GM08714 (cell line): ENCODE data around the gene NOS1.

Source experiments
- H3K4me3 ChIP-seq: fragments of 200-500 bp; sonication (Bioruptor generic); 2 replicates; pipeline ENCODE4 v1.5.1; 2014; ENCODE audit warnings: mild to moderate bottlenecking, low read length, inconsistent platforms
- ZNF274 ChIP-seq: IDR thresholded peaks from 2 replicates; pipeline ENCODE4 v1.6.1; 2012; ENCODE audit warnings: mild to moderate bottlenecking, low read depth, low read length

Gene NOS1

DNA sequence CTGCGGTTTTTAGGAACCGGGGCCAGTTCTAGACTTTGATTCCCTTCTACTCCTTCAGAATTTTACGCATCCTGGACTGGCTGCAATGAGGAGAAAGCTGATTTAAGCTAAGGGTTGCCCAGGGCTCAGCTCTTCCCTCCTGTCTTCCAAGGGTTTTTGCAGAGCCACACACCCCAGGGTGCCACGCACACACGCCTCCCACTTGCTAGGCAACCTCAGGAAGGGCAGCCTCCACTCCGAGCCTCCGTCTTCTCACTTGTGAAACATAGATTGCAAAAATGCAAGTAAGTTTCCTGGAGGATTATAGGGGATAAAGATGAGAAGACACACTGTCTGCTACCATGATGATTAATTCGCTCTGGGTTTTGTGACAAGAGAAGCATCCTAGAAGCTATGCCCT is 31.7 kb downstream of the NOS1 start:
- no peak for TF ChIP-seq ZNF274
- H3K4me3 ChIP-seq: no peak overlapping the region

DNA sequence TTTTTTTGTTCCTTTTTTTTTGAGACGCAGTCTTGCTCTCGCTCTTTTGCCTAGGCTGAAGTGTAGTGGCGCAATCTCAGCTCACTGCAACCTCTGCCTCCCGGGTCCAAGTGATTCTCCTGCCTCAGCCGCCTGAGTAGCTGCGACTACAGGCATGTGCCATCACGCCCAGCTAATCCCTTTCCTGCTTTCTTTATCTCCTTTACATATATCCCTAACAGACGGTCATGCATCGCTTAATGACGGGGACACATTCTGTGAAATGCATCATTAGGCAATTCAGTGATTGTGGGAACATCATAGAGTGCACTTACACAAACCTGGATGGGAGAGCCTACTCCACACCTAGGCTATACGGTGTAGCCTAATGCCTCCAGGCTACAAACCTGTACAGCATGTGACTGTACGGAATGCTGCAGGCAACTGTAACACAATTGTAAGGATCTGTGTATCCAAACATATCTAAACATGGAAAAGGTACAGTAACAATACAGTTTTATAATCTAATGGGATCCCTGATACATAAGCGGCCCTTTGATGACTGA is 32.8 kb downstream of the NOS1 start:
- H3K4me3 ChIP-seq: no peak overlapping the region
- no peak for TF ChIP-seq ZNF274

DNA sequence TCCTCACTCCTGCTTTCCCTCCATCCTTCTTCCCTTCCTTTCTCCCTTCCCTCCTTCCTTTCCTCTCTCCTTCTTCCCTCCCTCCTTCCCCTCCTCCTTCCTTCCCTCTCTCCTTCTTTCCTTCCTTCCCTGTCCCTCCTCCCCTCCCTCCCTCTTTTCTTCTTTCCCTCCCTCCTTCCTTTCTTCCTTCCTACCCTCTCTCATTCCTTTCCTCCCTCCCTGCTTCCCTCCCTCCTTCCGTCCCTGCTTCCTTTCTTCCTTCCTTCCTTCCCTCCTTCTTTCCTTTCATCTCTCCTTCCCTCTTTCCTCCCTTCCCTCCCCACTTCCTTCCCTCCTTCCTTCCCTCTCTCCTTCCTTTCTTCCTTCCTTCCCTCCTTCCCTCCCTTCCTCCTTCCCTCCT is 39.0 kb downstream of the NOS1 start:
- TF ChIP-seq ZNF274: no peak
- no peak overlapping the region for H3K4me3 ChIP-seq

DNA sequence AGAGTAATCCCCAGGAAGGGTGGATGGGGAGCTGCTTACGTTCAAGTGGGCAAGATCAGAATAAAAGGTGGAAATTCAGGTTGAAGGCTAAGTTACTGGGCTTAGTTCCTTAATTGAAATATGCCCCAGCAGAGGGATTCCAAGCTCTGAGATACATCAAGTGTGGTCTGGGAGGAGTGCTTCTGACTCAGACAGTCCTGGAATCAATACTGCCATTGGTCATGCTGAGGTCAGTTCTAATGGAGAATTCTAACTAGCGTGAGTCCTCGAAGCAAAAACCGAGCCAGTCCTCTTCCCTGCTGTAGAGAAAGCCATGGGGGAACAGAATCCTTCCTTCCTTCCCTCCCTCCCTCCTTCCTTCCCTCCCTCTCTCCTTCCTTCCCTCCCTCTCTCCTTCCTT is 39.9 kb downstream of the NOS1 start:
- H3K4me3 ChIP-seq: no peak overlapping the region
- TF ChIP-seq ZNF274: no peak

DNA sequence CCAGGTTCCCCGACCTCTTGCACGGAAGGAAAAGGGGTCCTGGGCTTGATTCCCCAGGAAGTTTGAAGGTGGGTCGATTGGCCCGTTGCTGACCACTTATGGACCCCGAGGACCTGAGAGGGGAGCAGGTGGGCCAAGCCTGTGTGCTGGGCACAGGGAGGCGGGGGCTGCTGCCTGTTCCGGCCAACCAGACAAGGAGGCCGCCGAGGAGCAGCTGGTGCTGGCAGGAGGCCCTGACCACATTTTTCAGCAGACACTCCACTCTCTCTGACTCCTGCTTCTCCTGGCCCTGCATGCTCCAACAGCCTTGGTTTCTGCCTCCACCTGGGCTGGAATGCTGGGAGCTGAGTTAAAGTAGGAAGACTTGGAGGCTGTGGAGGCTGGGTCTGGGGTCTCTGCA is 42.8 kb downstream of the NOS1 start:
- no peak for TF ChIP-seq ZNF274
- H3K4me3 ChIP-seq: no peak overlapping the region

DNA sequence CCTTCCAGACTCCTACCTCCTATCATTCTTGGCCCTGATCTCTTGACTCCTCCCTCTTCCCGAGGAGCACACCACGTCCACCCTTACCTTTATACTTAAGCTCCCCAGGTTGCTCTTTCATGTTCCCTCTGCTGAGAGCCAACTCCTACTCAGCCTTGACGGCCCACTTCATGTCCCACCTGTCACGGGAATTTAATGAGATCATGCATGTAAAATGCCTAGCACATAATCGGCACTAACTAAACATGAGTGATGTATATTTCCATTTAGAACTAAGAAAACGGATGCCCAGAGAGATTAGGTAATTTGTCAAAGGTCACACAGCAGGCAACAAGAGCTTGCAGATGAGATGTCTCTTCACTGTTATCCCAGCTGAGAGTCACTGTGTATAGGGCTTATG is 45.1 kb downstream of the NOS1 start:
- H3K4me3 ChIP-seq: no peak overlapping the region
- no peak for TF ChIP-seq ZNF274

DNA sequence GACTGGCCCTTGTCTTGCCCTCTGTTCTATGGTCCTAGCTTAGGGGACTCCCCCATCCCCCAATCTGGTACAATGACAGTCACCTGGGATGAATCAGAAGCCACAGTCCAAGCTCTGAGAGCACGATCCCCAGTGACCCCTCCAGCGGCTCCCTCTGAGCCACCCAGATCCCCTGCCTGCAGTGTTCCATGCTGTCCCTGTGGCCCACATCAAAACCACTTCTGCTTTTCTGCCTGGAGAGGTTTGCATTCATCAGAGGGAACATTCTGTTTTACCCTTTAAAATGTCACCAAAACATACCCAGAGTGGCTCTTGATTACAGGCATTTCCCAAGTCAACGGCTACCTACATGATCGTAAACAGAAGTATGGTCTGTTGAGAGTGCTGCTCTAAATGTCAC is 47.5 kb downstream of the NOS1 start:
- no peak overlapping the region for H3K4me3 ChIP-seq
- TF ChIP-seq ZNF274: no peak

DNA sequence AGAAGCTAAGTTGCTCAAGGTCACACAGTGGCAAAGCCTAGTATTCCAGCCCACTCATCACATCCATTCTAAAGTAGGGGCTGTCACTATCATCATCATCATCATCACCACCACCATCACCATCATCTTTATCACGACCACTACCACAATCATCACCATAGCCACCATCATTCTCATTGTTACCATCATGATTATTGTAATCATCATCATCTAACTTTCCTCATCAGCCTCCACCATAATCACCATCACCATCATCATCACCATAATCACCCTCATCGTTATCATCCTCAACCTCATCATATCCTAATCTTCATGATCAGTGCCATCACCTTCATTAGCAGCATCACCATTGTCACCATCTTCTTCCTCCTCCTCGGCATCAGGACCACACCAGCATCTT is 48.7 kb downstream of the NOS1 start:
- no peak overlapping the region for H3K4me3 ChIP-seq
- no peak for TF ChIP-seq ZNF274

DNA sequence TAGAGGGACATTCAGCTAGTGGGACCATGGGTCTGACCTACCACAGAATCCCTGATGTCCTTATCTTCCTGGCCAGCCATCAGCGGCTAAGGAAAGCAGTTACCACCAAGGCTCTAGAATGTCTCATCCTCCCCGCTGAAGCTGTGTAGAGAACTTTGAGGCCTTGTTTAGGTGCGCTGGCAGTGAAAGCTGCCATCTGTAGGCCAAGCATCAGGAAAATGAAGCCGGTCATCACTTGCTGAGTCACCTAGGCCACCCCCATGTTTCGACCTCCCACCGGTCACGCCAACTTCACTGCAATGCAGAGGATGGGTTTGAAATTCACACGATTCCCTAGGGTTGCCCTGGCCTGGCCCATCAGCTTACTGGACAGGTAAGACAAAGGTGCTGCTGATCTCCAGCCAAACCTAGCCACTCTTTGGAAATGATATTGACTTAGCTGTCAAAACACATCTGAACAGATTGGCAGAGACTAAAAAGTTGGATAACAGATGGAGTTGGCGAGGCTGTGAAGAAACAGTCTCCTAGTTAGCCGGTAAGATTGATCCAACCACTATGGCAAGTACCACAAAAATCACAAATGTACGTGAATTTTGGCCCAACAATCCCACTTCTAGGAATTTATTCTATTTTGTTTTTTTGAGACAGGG is 52.0 kb downstream of the NOS1 start:
- no peak for TF ChIP-seq ZNF274
- H3K4me3 ChIP-seq: no peak overlapping the region

DNA sequence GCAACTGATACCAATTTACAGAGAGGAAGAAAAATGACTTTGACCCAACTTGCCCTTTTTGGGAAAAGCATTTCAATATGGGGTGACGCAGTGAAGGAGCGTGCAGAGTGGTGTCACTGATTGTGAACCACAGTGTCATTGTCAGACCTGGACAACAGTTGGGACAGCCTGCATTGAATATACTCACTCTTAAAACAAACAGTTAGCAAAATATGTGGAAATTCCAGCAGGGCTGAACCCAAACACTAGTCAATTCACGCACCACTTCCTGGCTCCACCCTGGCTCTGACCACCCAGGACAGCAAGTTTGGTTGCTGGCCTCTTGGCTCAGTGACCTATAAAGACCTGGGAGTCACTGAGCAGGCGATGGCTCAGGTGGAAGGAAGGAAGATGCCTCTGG is 61.3 kb downstream of the NOS1 start:
- TF ChIP-seq ZNF274: no peak
- H3K4me3 ChIP-seq: no peak overlapping the region

DNA sequence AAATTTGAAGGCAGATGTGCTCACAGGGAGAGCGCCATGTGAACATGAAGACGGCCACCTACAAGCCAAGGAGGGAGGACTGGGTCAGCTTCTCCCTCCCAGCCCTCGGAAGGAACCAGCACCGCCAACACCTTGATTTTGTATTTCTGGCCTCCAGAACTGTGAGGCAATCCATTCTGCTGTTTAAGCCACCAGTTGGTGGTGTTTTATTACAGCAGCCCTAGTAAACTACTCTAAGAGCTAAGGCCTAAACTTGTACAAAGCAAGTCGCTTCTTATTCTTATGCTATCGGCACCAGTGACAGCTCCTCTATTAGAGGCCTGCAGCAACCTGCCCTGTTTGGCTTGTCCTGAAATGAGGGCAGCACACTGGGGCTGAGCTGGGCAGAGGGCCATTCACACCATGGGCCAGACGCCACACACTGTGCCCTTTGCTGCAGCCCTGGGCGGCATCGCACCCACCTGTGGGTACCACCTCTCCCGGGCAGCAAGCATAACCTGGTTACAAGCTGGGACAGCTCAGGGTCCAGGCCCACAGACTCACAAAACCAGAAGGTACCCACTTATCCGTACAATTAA is 62.7 kb downstream of the NOS1 start:
- no peak overlapping the region for H3K4me3 ChIP-seq
- no peak for TF ChIP-seq ZNF274

DNA sequence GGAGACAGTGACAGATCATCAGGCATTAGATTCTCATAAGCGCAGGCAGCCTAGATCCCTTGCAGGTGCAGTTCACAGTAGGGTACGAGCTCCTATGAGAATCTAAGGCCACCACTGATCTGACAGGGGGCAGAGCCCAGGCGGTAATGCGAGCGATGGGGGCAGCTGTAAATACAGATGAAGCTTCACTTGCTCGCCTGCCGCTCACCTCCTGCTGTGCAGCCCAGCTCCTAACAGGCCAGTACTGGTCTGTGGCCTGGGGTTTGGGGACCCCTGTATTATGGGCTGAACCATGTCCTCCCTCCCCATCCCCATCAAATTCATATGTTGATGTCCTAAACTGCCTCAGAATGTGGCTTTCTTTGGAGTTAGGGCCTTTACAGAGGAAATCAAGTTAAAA is 63.2 kb downstream of the NOS1 start:
- TF ChIP-seq ZNF274: no peak
- H3K4me3 ChIP-seq: no peak overlapping the region

DNA sequence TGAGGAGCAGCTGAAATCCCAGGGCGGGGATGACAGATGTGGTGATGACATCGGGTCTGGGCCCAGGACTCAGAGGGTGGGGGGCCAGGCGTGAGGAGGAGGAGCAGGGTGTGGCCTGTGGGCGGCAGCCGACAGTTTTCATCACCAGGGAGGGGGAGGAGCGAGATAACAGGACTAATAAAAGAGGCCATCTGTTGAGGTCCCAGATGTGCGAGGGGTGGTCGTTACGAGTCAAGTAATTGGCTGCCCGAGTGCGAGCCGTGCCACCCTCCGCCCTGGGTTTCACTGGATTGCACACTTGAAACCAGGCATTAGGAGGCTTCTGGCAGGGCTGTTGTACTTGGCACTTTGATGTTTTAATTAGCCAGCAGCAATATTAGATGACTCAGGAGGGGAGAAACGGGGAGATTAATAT is 67.2 kb downstream of the NOS1 start:
- no peak overlapping the region for H3K4me3 ChIP-seq
- TF ChIP-seq ZNF274: no peak

DNA sequence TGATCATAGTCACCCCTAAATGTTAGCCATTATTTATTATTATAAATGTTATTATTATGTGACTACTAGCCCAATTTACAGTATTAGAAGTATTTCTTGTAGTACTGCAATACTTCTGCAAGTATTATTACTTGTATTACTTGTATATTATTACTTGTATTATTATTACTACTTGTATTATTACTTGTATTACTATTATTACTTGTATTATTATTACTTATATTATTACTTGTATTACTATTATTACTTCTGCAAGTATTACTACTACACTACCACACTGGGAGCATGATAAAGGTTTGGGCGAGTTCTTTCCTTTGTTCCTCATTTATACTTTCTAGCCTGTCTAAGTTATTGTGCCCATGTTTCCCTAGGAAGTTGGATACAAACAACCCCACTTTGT is 67.9 kb downstream of the NOS1 start:
- H3K4me3 ChIP-seq: no peak overlapping the region

DNA sequence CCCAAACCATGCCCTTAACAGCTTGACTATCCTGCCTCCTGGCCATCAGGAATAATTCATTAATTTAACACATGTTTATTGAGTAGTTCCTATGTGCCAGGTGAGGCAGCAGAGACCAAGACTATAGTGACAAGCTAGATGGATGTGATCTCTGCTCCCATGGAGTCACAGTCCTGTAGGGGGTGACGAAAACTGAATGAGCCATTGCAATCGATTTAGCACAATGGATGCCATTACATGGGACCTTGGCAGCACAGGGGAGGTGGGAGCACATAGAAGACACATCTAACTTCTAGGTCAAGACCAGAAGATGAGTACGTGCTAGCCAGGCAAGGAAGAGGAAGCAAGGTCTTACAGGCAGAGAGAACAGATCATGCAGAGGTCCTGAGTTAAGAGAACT is 68.7 kb downstream of the NOS1 start:
- H3K4me3 ChIP-seq: no peak overlapping the region
- no peak for TF ChIP-seq ZNF274

More for the DNA sequence above, 67.9 kb downstream of the NOS1 start:
- TF ChIP-seq ZNF274: no peak

DNA sequence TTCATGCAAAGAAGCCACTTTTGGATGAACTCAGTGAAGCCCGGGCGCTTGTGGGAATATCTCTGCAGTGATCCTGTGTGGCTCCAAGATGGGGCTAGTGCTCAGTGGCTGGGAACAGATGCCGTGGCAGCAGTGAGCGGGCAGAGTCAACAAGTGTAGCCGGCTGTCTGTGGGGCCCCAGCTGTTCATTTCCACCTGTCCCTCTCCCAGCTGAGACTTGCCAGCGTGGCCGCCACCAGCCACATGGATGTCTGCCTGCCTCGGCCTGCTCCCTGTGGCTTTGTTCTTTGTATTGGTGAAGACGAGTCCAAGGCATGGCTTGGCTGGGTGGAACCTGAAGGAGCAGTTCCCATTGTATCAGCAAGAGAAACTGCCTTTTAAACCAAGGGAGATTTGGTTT is 77.3 kb downstream of the NOS1 start:
- TF ChIP-seq ZNF274: no peak

DNA sequence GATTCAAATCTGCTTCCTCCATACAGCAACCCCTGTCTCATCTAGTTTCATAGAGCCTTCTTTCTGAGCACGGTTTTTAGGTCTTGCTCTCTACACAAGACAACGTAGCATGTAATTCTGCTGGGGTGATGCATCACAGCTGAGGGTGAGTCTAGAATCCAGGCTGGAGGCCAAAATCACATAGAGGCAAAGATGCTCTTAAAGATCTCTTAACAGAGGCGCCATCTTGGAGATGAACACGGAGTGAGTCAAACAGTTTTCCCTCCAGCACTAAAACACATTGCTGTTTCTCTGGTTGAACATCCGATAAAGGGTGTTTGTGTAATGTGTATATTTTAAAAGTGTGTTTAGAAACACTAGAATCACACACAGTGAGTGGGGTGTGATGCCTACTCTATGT is 78.9 kb downstream of the NOS1 start:
- no peak overlapping the region for H3K4me3 ChIP-seq
- TF ChIP-seq ZNF274: no peak

More for the DNA sequence above, 77.3 kb downstream of the NOS1 start:
- H3K4me3 ChIP-seq: no peak overlapping the region
